HG03354 (cell line): ENCODE measurements around the gene RELB.
"Not testable (repeated sequence)": the region's sequence is repeated elsewhere in the genome, so short reads cannot be mapped to it uniquely, and the experiment has no call there.

Experiments used
- ATAC-seq: cut with Tn5 transposase; IDR thresholded peaks from one replicate; pipeline ENCODE4 v1.9.1; 2021; ENCODE audit warnings: mild to moderate bottlenecking; ENCODE audit not compliant: unreplicated experiment, poor library complexity, severe bottlenecking

The RELB gene, protein sequence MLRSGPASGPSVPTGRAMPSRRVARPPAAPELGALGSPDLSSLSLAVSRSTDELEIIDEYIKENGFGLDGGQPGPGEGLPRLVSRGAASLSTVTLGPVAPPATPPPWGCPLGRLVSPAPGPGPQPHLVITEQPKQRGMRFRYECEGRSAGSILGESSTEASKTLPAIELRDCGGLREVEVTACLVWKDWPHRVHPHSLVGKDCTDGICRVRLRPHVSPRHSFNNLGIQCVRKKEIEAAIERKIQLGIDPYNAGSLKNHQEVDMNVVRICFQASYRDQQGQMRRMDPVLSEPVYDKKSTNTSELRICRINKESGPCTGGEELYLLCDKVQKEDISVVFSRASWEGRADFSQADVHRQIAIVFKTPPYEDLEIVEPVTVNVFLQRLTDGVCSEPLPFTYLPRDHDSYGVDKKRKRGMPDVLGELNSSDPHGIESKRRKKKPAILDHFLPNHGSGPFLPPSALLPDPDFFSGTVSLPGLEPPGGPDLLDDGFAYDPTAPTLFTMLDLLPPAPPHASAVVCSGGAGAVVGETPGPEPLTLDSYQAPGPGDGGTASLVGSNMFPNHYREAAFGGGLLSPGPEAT

DNA sequence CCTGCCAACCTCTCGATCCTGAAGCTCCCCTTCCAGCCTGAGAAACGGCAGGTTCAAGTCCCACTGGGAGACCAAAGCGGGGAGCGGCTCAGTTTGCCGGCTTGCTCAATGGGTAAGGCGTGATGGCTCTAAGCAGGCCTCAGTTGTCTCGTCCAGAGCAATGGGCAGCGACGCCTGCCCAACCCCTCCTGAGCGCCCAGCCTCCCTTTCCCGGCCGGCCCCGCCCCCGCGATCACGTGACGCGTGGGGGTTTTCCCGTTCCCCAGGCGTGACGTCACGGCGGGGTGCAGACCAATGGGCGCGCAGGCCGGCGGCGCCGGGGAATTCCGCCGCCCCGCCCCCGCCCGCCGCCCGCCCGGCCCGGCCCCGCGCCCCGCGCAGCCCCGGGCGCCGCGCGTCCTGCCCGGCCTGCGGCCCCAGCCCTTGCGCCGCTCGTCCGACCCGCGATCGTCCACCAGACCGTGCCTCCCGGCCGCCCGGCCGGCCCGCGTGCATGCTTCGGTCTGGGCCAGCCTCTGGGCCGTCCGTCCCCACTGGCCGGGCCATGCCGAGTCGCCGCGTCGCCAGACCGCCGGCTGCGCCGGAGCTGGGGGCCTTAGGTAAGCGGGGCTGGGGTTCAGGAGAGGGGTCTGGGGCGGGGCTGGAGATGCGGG is at the start of gene RELB:
Gene RELB, plus strand, starts transcription at position 378 of the 653 bp plus-strand sequence. Its CDS starts 116 bp downstream, at position 494.
- peak; percentile 62 for ATAC-seq

DNA sequence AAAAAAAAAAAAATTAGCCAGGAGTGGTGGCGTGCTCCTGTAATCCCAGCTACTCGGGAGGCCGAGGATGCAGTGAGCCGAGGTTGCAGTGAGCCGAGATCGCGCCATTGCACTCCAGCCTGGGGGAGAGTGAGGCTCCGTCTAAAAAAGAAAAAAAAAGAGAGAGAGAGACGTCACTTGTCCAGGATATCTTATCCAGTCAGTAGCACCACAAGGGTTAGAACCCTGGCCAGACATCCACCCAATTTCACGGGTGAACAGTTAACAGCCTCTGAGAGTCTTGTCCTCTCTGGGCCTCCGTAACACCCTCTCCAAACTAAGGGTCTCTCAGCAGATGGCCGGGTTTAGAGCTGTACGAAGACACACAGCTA is 47.0 kb upstream of the RELB start:
- ATAC-seq = peak; percentile 3

DNA sequence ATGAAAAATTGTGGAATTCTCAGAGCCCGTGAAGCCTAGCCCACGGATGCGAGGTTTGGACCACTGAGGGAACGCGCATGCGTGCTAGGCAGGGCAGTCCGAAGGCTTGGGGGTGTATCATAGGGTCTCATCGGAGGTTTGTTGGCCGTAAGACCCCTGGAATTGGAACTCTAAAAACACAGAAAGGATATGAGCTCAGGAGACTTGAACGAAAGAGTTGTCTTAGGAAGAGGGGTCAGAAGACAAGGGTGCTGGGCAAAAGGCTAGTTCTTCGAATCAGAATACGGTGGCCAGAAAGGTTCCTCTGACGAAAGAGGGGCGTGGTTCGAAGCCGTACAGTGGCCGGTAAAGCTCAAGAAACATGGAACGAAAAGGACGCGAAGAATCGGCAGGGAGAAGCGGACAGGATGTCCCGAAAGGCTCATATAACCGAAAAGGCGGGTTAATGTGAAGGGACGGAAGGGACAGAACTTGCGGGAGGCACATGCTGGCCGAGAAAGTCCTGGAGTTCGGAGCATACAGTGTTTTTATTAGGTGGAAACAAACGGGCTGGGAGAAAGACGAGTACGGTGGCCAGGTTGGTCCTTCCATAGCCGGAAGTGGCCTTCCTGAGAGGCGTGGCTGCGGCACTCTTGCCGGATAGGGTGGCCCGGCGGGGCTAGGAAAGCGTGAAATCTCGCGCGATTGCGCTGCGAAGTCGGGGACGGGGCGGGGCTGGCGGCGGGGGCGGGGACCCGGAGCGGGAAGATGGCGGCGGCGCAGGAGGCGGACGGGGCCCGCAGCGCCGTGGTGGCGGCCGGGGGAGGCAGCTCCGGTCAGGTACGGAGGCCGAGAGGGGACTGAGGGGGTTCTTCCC is 46.4 kb upstream of the RELB start, which contains the start of gene CLPTM1:
Gene CLPTM1, plus strand, starts transcription at position 732 of the 856 bp plus-strand sequence. Its CDS starts 16 bp downstream, at position 748.
- peak; percentile 83 for ATAC-seq

DNA sequence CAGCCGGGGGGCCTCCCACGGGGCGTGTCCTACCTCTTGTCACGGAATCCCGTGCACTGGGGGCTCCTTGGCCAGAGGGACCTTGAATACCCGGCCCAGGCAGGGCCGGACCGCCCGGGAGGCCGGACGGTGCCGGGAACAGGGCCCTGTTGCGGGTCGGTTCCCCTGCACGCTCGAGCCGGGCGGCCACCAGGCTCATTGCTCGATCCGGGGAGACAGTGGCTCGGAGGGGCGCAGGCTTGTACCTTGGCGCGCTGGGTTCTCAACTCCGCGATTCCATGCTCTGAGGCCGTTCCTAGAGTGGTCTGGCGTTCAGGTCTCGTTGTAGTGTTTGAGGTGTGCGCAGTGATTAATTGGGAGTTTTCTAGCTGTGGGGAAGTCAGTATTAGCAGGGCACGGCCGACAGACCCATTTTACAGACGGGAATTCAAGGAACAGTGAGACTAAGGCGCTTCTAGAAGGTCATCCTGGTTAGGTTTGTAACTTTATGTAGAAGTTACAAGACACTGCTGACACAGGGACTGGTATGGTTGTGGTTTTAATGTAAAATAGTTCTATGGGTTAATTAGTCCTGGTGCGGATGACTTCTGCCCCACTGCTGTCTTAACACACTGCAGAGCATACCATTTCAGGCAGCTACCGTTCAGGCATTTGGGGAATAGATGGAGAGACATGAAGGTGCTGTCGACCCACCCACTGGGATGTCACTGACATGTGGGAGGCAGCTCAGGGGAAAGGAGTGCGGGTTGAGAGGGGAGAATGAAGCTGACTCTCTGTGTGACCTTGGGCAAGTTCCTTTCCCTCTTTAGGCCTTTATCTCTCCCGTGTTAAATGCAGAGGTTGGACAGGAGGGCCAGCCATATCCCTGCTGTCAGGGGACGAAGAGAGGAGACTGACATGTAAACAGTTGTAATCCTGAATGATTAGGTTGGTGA is 45.5 kb upstream of the RELB start:
- no peak for ATAC-seq

DNA sequence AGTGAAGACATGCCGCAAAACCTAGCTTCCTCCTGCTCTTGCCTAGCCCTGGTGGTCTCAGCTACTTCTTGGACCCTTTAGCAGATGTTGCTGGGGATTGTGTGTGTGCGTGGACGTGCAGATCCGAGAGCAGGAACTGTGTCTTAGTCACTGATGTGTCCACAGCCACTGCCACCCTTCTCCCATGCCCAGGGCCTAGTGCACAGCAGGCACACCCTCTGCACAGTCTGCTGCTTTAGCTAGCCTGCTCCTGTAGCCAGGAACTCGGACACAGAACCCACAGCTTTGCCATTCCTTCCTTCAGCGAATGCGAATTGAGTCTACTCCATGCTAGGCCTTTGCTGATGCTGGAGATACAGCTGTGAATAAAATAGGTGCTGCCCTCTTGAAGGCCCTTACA is 43.7 kb upstream of the RELB start:
- ATAC-seq = no peak

DNA sequence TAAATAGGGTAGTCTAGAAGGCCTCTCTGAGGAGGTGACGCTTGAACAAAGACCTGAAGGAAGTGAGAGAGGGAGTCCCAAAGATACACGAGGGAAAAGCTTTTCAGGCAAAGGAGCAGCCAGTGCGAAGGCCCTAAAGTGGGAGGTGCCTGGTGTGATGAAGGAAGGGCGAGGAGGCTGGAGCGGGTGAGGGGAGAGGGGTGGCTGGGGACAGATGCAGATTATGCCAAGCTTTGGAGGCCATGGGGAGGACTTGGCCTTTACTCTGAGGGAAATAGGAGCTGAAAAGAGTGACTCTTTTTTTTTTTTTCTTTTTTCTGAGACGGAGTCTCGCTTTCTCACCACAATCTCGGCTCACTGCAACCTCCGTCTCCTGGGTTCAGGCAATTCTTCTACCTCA is 43.2 kb upstream of the RELB start:
- no peak for ATAC-seq

DNA sequence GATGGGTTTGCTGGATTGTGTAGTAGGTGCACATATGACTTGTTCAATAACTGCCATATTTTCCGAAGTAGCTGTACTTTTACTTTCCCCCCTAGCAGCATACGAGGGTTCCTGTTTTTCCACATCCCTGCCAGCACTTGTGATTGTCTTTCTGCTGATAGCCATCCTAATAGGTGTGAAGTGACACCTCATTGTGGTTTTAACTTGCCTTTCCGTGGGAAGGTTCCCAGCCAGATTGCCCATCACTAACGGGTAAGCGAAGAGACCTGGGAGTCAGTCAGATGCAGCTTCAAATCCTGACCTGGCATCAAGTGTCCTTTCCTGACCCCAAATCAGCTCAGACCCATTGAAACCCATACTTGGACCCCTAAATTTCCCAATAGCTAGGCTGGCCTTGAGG is 41.6 kb upstream of the RELB start:
- ATAC-seq = no peak

DNA sequence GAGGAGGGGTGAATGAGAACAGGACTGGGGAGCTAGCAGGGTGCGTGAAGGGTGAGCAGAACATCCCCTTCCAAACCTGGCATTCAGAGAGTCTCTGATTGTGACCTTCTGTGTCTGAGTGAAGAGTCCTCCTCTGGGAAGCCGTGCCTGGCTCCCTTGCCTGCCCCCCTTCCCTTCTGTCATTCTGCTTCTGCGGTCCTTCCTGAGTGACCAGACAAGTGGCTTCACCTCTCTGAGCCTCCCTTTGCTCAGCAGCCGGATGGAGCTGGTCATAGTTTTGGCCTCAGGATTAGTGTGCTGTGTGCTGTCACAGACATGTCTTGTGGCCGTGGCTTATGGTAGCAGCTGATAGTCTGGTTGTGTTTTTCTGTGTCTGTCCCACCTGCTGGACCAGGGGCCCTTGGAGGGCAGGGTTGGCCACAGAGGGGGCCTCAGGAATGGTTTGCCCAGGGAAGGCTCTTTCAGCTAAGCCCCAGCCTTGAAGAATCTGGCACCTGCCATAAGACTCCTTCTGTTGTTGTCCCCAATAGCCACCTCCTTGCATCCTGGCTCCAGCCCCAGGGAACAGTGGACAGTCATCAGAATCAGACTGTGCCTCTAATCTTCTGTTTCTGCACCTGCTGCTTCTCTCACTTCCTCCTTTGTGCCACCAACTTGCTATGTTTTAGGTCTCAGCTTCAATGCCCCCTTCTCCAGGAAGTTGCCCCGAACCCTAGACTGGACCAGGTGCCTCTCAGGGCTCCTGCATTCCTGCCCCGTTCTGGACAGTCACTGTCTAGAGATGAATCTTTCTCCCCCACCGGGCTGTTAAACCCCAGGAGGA is 40.1 kb upstream of the RELB start:
- no peak for ATAC-seq

DNA sequence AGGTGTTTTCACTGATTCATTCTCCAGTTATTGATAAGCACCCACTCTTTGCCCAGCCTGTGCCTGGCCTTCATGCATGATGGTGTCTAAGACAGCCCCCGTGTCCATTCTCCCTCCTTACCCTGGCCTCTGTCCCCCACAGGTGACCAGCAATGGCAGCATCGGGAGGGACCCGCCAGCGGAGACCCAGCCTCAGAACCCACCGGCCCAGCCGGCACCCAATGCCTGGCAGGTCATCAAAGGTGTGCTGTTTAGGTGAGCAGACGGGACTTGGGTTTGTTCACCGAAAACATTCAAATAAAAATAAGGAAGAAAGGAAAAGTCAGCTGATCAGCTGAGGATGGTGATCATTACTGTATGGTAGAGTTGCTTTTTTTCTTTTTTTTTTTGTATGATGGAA is 39.4 kb upstream of the RELB start:
- no peak for ATAC-seq

DNA sequence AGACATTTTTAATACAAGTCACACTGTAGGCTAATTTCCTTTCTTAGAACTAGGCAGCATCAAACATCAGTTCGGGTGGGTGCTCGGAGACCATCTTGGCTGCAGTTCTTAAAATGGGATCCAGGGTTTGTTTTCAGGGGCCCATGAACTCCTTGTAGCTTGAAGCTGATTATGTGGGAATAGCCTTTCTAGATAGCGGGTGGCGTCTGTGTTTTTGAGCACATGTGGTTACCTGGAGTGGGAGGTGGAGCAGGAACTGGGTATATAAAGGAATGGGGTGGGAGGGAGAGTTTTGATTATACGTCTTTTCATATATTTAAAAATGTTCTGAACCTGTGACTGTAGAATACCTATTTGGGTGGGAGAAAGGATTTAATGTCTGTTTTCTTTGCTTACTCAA is 33.1 kb upstream of the RELB start:
- ATAC-seq = no peak

DNA sequence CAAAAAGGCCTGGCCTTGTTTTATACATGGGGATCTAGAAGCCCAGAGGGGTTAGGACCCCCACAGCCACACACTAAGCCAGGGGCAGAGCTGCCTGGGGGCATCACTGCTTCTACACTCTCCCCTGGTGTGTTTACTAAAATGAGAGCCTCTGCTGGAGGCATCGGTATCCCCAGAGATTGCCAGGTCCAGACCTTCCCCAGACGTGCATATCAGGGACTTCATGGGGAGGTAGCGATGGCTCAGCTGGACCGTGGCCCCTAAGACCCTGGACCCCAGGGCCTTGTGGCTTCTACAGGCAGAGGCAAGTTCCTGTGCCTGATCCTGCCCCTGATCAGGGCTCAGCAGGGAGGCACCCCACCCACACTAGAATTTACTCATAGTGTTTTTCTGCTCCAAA is 32.6 kb upstream of the RELB start:
- ATAC-seq = no peak

DNA sequence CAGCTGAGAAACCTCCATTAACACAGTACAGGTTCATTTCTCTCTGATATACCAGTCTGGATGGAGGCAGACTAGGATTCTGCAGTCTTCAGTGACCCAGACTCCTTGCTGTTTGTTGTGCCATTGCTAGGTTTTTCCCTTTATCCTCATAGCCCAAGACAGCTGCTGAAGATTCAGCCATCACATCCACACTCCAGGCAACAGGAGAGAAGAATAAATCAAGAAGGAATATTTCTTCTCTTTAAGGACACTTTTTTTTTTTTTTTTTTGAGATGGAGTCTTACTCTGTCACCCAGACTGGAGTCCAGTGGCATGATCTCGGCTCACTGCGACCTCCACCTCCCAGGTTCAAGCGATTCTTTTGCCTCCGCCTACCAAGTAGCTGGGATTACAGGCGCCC is 31.8 kb upstream of the RELB start:
- ATAC-seq = no peak

DNA sequence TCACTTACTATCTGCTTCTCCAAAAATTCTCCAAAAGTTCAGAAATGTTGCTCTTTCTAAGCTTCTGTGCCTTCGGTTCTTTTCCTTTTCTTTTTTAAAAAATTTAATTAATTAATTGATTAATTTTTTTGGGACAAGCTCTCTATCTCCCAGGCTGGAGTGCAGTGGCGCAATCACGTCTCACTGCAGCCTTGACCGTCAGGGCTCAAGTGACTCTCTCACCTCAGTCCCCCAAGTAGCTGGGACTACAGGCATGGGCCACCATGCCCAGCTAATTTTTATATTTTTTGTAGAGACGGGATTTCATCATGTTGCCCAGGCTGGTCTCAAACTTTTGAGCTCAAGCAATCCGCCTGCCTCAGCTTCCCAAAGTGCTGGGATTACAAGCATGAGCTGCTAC is 29.8 kb upstream of the RELB start:
- not testable (repeated sequence) for ATAC-seq

DNA sequence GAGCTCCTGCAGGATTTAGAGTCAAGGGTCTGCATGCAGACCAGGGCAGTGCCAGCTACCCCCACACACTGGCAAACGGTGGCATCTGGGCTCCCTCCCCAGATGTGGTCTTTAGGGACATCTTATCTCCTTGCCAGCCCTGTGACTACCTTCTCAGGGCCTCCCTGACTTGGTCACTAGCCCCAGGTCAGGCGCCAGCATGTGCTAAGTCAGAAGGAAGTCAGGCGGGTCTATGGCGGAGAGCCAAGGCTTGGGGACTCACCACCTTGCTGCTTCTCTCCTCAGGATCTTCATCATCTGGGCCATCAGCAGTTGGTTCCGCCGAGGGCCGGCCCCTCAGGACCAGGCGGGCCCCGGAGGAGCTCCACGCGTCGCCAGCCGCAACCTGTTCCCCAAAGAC is 28.5 kb upstream of the RELB start:
- ATAC-seq = no peak

DNA sequence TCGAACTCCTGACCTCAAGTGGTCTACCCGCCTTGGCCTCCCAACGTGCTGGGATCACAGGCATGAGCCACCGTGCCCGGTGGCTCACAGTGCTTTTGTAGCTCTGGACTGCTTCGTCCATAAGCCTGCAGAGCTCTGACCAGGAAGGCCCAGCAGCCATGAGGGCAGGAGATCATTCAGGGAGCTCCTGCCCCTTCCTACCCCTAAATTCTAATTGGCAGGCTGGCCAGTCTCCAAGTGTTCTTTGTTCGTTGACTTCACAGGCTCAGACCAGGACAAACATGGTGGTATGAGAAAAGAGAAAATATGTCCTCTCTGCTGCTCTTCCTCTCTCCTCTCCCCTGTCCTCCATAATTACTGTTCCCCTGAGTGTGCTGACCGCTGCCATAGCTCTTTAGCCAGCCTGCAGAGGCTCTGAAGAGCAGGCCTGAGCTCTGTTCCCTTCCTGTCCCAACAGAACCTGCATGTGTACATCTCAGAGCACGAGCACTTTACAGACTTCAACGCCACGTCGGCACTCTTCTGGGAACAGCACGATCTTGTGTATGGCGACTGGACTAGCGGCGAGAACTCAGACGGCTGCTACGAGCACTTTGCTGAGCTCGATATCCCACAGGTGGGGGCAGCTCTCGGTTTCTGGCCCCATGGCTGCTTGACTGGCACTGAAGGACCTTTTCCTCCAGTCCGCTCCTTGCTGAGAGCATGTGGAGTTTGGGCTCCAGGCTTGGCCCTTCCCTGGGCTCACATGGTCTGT is 27.1 kb upstream of the RELB start:
- no peak for ATAC-seq

DNA sequence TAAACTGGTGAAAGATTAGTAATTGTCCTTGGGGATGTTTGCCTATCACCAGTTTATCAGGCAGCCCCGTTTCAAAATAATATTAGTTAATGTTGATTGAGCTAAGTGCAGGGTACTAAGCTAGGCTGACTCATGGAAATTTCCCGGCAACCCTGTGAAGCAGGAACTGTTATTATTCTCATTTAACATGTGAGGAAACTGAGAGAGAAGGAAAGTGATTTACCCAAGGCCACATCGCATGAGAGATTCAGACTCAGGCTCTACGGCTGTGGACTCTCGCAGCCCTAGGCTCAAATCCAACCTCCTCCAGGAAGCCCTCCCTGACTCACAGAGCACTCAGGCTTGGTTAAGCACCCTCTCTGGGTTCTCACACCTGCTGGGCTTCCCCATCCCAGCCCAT is 26.4 kb upstream of the RELB start:
- no peak for ATAC-seq

DNA sequence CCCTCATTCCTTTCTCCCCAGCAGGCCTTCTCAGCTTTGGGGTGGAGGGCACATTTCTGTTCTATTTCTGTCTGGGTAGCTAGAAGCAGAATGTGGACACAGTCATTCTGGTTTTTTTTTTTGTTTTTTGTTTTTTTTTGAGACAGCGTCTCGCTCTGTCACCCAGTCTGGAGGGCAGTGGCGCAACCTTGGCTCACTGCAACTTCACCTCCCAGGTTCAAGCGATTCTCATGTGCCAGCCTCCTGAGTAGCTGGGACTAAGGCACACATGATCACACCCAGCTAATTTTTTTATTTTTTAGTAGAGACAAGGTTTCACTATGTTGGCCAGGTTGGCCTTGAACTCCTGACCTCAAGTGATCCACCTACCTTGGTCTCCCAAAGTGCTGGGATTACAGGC is 25.8 kb upstream of the RELB start:
- no peak for ATAC-seq

DNA sequence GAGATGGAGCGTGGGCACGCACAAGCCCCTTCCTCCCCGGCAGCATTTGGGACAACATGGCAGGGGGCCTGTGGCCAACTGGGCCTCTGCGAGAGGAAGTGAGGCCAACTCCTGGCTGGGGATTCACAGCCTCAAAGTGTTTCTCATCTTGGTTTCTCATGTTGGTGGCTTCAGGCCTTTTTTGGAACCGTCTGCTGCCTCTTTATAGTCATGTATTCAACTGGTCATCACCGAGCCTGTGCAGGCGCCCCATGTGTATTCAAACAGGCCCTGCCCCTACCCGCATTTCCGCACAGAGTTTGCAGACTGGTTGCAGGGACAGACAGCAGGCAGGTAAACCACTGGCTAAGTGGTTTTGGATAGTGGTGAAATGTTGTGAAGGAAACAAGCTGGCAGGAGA is 17.3 kb upstream of the RELB start:
- ATAC-seq = no peak
